Stimulated activated naive CD8-positive, alpha-beta T cell treated with anti-CD3 and anti-CD28 coated beads, Interleukin-15, Interleukin-2, amounts not matched to agents 100 ng/mL and 50 ng/mL, for 24 hours (primary cell): ENCODE results near the gene NPIPB2.
"Not testable (repeated sequence)": the region's sequence is repeated elsewhere in the genome, so short reads cannot be mapped to it uniquely, and the experiment has no call there.

Source experiments
- H3K27ac Mint-ChIP-seq: one replicate; pipeline ENCODE4 v1.8.0; 2021; ENCODE audit warnings: mild to moderate bottlenecking, mixed read lengths
- H3K27me3 Mint-ChIP-seq: one replicate; pipeline ENCODE4 v1.8.0; 2021; ENCODE audit warnings: mixed read lengths
- H3K36me3 Mint-ChIP-seq: one replicate; pipeline ENCODE4 v1.8.0; 2021; ENCODE audit warnings: low read depth, mixed read lengths
- H3K4me1 Mint-ChIP-seq: one replicate; pipeline ENCODE4 v1.8.0; 2021; ENCODE audit warnings: low read depth, mixed read lengths
- H3K4me3 Mint-ChIP-seq: one replicate; pipeline ENCODE4 v1.8.0; 2021; ENCODE audit warnings: mild to moderate bottlenecking, mixed read lengths
- H3K9me3 Mint-ChIP-seq: one replicate; pipeline ENCODE4 v1.8.0; 2021; ENCODE audit warnings: mixed read lengths

NPIPB2 gene

DNA sequence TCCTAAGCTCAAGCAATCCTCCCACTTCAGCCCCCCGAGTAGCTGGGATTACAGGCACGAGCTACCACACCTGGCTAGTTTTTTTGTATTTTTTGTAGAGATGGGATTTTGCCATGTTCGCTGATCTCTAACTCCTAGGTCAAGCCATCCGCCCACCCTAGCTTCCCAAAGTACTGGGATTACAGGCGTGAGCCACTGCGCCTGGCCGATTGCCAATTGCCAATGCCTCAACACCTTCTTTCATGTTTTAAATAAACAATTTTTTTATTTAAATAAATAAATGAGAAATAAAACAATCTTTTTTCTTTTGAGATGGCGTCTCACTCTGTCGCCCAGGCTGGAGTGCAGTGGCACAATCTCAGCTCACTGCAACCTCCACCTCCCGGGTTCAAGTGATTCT is 17.8 kb downstream of the NPIPB2 start:
- H3K4me3 Mint-ChIP-seq, H3K9me3 Mint-ChIP-seq, H3K27ac Mint-ChIP-seq, H3K4me1 Mint-ChIP-seq, H3K36me3 Mint-ChIP-seq, H3K27me3 Mint-ChIP-seq: not testable (repeated sequence)

DNA sequence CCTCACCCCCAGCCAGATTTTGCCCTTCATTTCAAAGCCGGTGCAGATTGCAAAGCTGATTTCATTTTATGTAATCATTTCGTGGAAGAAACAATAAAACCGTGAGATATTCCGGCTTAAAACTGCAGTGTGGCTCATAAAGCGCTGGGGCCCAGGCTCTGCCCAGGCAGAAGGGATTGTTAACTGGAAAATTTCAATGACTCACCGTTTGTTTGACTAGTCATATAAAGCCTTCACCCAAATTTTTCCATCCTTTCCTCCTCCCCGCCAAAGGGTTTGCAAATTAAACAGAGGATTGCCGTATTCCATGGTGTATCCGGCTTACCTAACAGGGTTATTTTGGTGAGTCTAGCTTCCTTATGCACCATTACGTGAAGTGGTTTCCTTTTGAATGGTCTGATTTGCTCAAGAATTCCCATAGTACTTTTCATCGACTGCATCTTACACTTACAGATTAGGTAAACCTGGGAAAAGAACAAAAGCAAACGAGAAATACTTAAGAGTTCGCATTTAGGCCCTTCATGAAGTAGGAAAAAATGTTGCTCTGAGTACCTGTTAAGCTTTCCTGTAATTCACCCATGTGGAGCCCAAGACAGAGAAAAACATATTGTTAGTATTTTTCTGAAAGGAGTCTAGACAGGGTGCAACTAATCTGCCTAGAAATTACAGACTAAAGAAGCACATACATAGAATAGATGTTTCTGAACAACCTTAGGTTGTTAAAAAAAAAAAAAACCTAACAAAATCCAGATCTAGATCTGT is 25.1 kb downstream of the NPIPB2 start:
- peaks cover 28% of the 10 kb centered on the region for H3K36me3 Mint-ChIP-seq
- H3K4me1 Mint-ChIP-seq, result peaks cover 35% of the 10 kb centered on the region
- H3K27ac Mint-ChIP-seq, result peak overlapping the region; percentile 86
- peak overlapping the region; percentile 86 for H3K4me3 Mint-ChIP-seq
- no peaks in the 10 kb centered on the region for H3K9me3 Mint-ChIP-seq
- no peaks in the 10 kb centered on the region for H3K27me3 Mint-ChIP-seq

DNA sequence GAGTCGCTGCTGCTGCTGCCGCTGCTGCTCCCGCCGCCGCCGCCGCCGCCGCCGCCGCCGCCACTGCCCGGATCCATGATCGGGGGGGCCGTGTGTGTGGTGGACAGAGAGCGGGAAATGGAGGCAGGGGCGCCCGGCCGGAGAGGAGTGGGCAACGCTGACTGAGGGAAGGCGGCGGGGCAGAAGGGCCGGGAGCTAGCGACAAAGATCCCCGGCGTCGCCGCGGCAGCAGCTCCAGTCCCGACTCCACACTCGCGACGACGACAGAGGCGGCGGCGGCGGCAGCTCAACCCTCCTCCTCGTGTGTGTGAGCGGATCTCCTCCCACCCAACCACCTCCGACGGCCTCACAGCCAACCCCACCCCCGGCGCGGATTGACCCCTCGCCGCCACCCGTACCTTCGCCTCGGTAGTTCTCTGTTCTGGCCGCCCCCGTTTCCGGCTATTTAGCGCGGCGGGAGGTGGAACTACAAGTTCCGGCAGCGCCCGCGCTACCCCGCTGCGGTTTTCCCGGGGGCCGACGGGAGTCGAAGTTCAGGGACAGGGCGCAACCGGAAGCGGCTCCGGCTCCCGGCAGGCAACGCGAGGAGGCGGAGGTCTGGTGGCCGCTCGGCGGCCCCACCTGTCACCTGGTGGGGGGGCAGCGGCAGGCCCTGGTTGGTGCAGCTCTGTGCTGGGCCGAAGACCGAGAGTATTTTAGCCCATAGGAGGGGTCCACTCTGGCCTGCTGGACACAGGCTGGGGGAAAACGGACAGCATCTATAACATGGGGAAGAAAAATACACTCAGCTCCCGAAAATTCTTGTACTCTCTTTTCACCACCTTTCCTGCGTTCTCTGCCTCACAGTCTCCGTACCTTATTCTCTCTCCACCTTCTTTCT is 26.0 kb downstream of the NPIPB2 start, which contains the start of gene GSPT1:
TSS of gene GSPT1 (minus strand) at position 313 of the 880 bp plus-strand sequence. CDS start at position 77, 236 bp downstream.
- peaks cover 41% of the 10 kb centered on the region for H3K4me1 Mint-ChIP-seq
- peak within 1 kb of the TSS; percentile 98 for H3K27ac Mint-ChIP-seq
- peaks cover 32% of the 10 kb centered on the region for H3K36me3 Mint-ChIP-seq
- H3K27me3 Mint-ChIP-seq, result no peaks in the 10 kb centered on the region
- H3K4me3 Mint-ChIP-seq, result peak within 1 kb of the TSS; percentile 99
- no peaks in the 10 kb centered on the region for H3K9me3 Mint-ChIP-seq

DNA sequence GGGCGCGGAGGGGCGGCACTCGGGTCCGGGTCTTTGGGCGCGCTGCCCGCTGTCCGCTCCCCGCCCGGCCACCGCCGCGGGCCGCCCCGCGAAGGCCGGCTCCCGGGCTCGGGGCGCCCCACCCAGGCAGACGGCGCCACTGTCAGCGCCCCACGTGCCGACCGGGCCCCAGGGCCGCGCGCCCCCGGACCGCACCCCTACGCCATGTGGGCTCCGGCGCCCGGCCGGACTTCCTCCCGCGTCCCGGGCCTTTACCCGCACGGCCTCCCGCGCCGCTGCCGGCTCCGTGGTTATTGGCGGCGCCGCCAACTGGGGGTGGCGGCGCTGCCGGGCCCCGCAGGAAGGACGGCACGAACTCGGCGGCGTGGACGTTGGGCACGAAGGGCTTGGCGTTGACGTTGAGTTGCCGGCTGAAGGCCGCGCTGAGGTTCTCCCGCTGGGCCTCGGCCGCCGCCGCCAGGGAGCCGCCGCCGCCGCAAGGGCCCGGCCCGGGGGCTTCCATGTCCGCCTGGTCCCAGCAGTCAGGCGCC is 26.7 kb downstream of the NPIPB2 start:
- Mint-ChIP-seq H3K27ac (peak overlapping the region; percentile 98), H3K4me3 (peak overlapping the region; percentile 99), H3K4me1 (peaks cover 48% of the 10 kb centered on the region), H3K9me3 (no peaks in the 10 kb centered on the region), H3K27me3 (no peaks in the 10 kb centered on the region), H3K36me3 (peaks cover 39% of the 10 kb centered on the region)

DNA sequence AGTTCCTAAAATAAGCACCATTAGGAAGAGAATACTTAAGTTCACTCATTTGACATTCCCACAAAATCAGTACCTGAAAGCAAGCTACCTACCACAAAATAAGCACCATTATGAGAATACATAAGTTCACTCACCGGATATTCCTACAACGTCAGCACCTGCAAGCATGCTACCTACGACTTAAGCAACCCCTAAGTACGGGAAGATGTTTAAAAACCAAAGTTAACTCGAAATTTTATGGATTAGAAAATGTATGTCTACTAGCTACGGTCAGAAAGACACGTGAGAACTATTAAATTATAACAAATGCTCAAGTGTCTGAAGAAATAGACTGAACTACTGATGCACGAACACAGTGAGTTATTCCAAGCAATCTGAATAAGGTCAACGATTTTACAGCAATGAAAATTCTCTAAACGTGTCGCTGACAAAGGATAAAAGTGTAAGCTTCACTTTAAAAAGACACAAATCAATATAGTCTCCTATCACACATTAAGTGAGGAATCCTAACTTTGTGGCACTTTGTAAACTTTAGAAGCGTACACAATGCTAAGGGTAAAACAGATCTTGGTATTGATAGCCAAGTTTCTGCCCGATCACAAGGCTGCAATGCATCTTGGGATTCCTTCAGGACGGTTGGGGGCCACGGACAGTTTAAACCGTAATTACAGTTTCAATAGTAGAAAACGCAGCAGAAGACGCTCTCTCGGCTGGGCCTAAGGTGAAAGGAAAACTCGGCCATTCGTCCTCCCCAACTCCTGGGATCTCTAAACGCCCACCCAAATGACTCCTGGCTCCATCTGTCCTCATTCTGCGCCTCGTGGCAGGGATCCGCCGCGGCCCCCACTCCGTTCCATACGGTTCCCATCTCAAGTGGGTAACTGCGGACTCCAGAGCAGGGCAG is 27.4 kb downstream of the NPIPB2 start:
- H3K27ac Mint-ChIP-seq, result peak overlapping the region; percentile 98

DNA sequence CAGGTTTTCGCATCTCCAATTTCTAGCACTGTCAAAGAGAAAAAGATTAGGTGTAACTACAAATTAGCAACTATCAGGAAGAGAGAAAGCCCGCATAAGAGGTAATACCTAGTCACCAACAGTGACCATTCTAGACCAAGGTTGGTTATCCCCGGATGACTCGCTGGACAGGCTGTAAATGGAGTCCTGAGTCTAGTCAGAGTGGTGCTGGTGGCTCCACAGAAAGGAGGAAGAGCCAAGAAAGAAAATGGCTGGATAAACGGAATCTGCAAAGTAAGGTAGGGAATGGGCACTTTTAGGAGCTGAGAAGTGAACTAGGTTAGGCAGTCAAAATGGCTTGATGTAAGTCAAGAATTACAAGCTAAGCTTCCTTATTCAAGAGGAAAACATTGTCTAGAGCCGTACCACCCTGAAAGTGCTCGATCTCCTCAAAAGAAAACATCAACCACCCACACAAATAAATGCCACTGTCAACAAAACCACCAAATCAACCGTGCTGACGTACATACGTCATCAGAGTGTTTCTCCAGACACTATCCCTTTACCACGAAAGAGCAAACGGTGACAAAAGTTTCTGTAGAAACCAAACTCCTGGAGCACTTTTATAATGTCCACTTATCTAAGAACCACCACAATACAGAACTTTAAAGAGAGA is 28.3 kb downstream of the NPIPB2 start:
- no peaks in the 10 kb centered on the region for H3K9me3 Mint-ChIP-seq
- no peaks in the 10 kb centered on the region for H3K27me3 Mint-ChIP-seq
- peak overlapping the region; percentile 98 for H3K27ac Mint-ChIP-seq
- H3K4me1 Mint-ChIP-seq, result peaks cover 59% of the 10 kb centered on the region
- peak overlapping the region; percentile 99 for H3K4me3 Mint-ChIP-seq
- peaks cover 49% of the 10 kb centered on the region for H3K36me3 Mint-ChIP-seq

More for the DNA sequence above, 27.4 kb downstream of the NPIPB2 start:
- peaks cover 42% of the 10 kb centered on the region for H3K36me3 Mint-ChIP-seq
- peak overlapping the region; percentile 99 for H3K4me3 Mint-ChIP-seq
- no peaks in the 10 kb centered on the region for H3K9me3 Mint-ChIP-seq
- peaks cover 55% of the 10 kb centered on the region for H3K4me1 Mint-ChIP-seq
- no peaks in the 10 kb centered on the region for H3K27me3 Mint-ChIP-seq

DNA sequence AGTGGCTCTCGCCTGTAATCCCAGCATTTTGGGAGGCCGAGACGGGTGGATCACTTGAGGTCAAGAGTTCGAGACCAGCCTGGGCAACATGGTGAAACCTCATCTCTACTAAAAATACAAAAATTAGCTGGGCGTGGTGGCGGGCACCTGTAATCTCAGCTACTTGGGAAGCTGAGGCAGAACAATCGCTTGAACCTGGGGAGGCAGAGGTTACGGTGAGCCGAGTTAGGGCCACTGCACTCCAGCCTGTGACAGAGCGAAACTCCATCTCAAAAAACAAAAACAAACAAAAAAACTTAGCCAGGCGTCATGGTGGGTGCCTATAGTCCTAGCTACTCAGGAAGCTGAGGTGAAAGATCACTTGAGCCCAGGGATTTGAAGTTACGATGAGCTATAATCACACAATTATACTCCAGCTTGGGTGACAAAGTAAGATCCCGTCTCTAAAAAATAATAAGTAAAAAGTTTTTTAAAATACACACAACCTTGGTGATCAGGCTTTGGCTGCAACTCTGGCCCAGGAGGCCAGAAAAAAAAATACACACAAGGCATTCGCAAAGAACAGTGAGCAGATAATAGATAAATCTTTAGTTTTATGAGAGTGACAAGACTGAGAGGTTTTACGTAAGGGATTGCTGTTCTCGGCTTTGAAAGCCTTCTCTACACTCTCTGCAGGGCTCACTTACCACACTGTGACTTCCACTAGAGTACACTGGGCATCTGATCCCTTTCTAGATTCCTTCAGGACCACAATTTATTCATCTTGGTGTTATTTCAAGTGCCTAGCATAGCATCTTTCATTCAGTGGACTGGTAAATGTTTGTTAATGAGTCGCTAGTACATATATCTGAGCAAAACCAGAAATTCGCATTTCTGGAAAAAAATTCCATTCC is 31.9 kb downstream of the NPIPB2 start:
- peaks cover 79% of the 10 kb centered on the region for H3K4me1 Mint-ChIP-seq

DNA sequence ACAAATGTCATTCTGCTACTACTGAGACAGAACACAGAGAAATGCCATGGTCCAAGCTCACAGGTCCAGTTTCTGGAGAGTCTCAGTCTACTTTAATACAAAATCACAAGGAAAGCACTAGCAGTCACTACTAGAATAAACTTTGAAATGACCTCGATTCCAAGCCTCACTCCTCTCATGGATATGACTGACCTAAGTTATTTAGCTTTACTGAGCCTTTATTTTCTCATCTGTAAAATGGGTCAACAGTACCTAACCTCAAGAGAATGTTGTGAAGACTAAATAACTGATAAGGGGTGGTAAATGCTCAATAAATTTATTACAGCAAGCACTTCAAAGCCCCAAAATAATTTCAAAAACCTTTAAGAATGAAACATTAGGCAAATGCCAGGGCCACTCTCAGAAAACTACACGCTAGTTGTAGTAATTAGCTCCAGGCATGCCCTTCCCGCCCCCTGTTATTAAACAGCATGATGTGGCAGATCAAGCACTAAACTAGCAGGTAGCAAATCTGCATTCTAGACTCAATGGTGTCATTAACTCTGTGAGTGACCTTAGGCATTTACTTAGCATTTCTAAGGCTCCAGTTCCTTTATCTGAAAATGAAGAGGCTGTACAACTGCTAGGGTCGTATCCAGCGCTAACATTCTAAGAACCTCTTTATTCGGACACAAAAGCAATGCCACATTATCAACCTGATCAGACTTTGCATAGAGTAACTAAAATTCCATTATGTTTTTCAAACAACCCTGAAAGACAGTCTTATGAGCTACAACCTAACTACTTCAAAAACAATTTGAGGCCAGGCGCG is 34.5 kb downstream of the NPIPB2 start:
- no peaks in the 10 kb centered on the region for H3K9me3 Mint-ChIP-seq
- no peak overlapping the region for H3K4me3 Mint-ChIP-seq
- no peak overlapping the region for H3K27ac Mint-ChIP-seq
- peaks cover 74% of the 10 kb centered on the region for H3K4me1 Mint-ChIP-seq
- no peaks in the 10 kb centered on the region for H3K27me3 Mint-ChIP-seq
- H3K36me3 Mint-ChIP-seq, result peaks cover 65% of the 10 kb centered on the region

More for the DNA sequence above, 31.9 kb downstream of the NPIPB2 start:
- Mint-ChIP-seq H3K27ac (peak overlapping the region; percentile 18), H3K27me3 (no peaks in the 10 kb centered on the region), H3K9me3 (no peaks in the 10 kb centered on the region), H3K4me3 (no peak overlapping the region), H3K36me3 (peaks cover 75% of the 10 kb centered on the region)

DNA sequence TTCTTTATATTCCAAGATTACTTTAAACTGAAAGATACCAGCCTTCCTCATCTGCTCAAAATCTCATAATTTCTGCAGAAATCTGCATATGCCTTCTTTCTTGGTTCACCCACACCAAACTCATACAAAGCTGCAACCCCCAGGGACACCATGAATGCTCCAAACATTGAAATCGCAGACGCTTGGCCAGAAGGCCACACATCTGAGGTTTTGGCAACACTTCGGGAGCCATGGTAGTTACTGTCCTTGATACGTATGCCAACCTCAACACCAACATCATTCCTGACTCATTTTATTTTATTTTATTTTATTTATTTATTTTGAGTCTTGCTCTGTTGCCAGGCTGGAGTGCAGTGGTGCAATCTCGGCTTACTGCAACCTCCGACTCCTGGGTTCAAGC is 37.9 kb downstream of the NPIPB2 start:
- Mint-ChIP-seq H3K9me3 (no peaks in the 10 kb centered on the region), H3K36me3 (peaks cover 51% of the 10 kb centered on the region), H3K4me1 (peaks cover 70% of the 10 kb centered on the region), H3K27me3 (no peaks in the 10 kb centered on the region), H3K4me3 (no peak overlapping the region), H3K27ac (no peak overlapping the region)

DNA sequence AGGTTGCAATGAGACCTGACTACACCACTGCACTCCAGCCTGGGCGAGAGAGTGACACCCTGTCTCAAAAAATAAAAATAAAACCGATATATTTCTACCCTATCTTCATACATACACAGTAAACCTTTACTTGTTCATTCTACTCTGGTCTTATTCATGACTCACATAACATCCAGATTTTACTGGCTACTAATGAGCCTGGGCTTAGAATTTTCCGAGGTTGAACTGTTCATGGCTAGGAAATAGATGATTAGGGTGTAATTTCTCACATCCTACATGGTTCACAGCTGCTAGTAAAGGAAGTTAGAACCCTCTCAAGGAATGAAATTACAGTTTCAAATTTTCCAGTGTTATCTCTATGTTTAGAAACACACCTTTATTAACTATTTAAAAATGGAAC is 40.8 kb downstream of the NPIPB2 start:
- Mint-ChIP-seq H3K4me1 (peaks cover 70% of the 10 kb centered on the region), H3K4me3 (no peak overlapping the region), H3K27ac (peak overlapping the region; percentile 21), H3K27me3 (no peaks in the 10 kb centered on the region), H3K9me3 (no peaks in the 10 kb centered on the region), H3K36me3 (peaks cover 50% of the 10 kb centered on the region)

DNA sequence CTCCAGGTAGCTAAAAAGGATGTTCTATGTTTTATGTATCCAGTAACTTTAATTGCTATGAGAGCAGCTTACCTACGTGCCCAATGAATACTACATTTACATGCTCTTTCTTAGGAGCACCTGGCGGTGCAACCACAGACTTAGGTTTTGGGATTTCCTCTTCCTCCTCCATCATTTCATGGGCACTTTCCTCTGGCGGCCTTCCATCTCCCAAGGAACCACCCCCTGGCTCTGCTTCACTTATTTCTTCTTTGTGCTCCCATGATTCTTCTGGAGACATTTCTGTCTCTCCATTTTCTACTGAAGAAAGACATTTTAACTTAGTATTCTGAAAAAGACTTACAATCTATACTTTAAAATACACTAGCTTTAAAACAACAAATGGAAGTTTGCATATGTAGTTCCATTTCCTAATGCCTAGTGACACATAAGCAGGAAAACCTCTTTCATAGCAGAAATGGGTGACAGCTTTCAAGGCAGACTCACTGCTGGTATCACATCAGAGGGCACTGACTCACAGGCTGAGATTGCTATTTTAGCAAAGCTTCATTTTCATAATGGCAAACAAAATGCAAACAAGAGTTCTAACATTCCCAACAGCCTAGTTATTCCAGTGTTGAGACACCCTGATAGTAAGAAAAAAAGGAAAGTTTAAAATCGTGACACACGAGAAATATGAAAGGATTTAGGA is 45.2 kb downstream of the NPIPB2 start:
- Mint-ChIP-seq H3K4me1 (peaks cover 44% of the 10 kb centered on the region), H3K9me3 (no peaks in the 10 kb centered on the region), H3K27ac (no peak overlapping the region), H3K27me3 (no peaks in the 10 kb centered on the region), H3K36me3 (peaks cover 46% of the 10 kb centered on the region), H3K4me3 (no peak overlapping the region)

DNA sequence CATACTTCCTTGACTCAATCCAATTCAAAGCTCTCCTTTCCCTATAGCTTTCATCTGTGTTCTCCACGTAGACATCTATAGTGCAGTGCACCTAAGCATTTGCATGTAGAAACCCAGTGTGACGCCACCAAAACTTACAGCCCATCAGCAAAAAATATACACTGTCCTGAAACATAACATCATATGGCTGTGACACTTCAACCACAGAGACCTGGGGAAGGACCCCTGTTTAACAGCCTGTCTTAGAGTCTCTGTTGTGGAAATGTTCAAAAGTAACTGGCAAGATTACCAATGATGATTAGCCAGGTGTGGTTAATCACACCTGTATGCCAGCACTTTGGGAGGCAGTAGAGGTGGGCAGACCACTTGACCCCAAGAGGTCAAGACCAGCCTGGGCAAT is 48.3 kb downstream of the NPIPB2 start:
- peaks cover 50% of the 10 kb centered on the region for H3K36me3 Mint-ChIP-seq
- H3K27me3 Mint-ChIP-seq, result no peaks in the 10 kb centered on the region
- H3K27ac Mint-ChIP-seq, result no peak overlapping the region
- H3K4me1 Mint-ChIP-seq, result peaks cover 17% of the 10 kb centered on the region
- no peak overlapping the region for H3K4me3 Mint-ChIP-seq
- no peaks in the 10 kb centered on the region for H3K9me3 Mint-ChIP-seq
